Activated naive CD4-positive, alpha-beta T cell treated with anti-CD3 and anti-CD28 coated beads, Interleukin-2, amount 50 U/mL, for 16 hours (primary cell): ENCODE results near the gene AGGF1.
"Not testable (repeated sequence)": the region's sequence is repeated elsewhere in the genome, so short reads cannot be mapped to it uniquely, and the experiment has no call there.

Source experiments
- DNase-seq: peaks from one replicate; pipeline ENCODE4 v3.0.0-alpha.2; 2020

Gene AGGF1

GRCh38 chr5:77024490-77024889 lies 5.7 kb upstream of the AGGF1 start:
- DNase-seq, result no peak

GRCh38 chr5:77028631-77029375 lies 1.4 kb upstream of the AGGF1 start:
- no peak for DNase-seq

GRCh38 chr5:77029376-77029885 lies 773 bp upstream of the AGGF1 start:
- no peak for DNase-seq

GRCh38 chr5:77031891-77032290 lies 1.7 kb downstream of the AGGF1 start:
- DNase-seq, result no peak

- DNase-seq, result no peak
These were observed 2.4 kb downstream of the AGGF1 start for GRCh38 chr5:77032635-77033034.

- DNase-seq, result no peak
These were observed 3.1 kb downstream of the AGGF1 start for GRCh38 chr5:77033338-77033737.

GRCh38 chr5:77035950-77036349 lies 5.7 kb downstream of the AGGF1 start:
- DNase-seq, result no peak

- no peak for DNase-seq
These were observed 16.3 kb downstream of the AGGF1 start for GRCh38 chr5:77046416-77047073.

- DNase-seq, result no peak
These were observed 33.8 kb downstream of the AGGF1 start for GRCh38 chr5:77064040-77064439.

- no peak for DNase-seq
These were observed 35.1 kb downstream of the AGGF1 start for GRCh38 chr5:77065256-77065655.

- DNase-seq, result no peak
These were observed 36.0 kb downstream of the AGGF1 start for GRCh38 chr5:77066184-77066583.

- no peak for DNase-seq
These were observed 36.7 kb downstream of the AGGF1 start for GRCh38 chr5:77066823-77067442.

GRCh38 chr5:77073667-77074066 lies 43.5 kb downstream of the AGGF1 start:
- DNase-seq, result no peak

- no peak for DNase-seq
These were observed 44.5 kb downstream of the AGGF1 start for GRCh38 chr5:77074745-77075144.

- peak; percentile 54 for DNase-seq
These were observed 47.0 kb downstream of the AGGF1 start for GRCh38 chr5:77076961-77077828.

- no peak for DNase-seq
These were observed 47.6 kb downstream of the AGGF1 start for GRCh38 chr5:77077829-77078176.

- not testable (repeated sequence) for DNase-seq
These were observed 50.3 kb downstream of the AGGF1 start for GRCh38 chr5:77080479-77080878.

GRCh38 chr5:77080905-77081304 lies 50.7 kb downstream of the AGGF1 start:
- no peak for DNase-seq

- DNase-seq, result no peak
These were observed 52.1 kb downstream of the AGGF1 start for GRCh38 chr5:77082280-77082679.

- DNase-seq, result no peak
These were observed 52.9 kb downstream of the AGGF1 start for GRCh38 chr5:77083088-77083487.

GRCh38 chr5:77086368-77086688 lies 56.1 kb downstream of the AGGF1 start:
- DNase-seq, result no peak

- peak; percentile 56 for DNase-seq
These were observed 56.7 kb downstream of the AGGF1 start, which contains the start of gene ZBED3 for GRCh38 chr5:77086689-77087483. Gene ZBED3, minus strand, starts transcription at chr5:77087285. Its CDS starts 9,407 bp downstream, at chr5:77077878.
